Activated effector memory CD4-positive, alpha-beta T cell treated with anti-CD3 and anti-CD28 coated beads, Interleukin-2, amount 50 U/mL, for 16 hours (primary cell): ENCODE results near the gene UBE2O.

ENCODE experiments used
- DNase-seq: peaks from one replicate; pipeline ENCODE4 v3.0.0-alpha.2; 2020

Gene UBE2O

GRCh38 chr17:76410328-76410965 lies 42.5 kb downstream of the UBE2O start:
- no peak for DNase-seq

DNA sequence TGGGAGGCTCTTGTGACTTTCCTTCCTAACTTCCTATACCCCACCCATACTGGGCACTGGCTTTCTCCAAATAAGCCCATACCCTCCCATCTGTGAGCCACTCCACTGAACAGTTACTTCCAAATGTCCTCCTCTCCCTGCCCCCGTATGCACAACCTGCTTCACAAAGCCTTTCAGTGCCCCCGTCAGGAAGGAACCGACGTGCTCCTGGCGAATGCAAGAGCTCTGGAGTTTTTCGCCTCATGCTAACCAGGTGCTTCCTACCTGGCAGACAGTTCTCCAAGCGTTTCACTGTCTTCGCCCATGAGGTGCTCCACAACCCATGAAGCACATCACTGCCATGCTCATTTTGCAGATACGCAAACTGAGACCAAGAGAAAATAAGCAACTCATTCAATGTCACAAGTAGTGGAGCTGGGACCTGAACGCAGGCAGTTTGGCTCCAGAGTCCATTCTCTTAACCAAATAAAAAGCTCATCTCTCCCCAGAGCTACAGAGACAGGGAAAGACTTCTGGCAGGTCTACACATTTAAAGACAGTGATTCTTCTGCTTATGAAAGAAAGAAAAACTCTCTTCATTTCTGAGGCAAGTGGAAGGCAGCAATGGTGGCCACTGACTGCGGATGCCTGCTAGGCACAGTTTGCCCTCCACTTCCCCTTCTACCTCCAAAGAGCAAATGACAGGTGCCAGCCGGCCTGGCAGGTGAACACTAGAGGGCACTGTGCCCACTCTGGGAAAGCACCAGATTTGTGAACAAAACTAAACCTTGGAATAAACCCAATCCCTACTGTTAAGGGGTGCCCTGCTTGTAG lies 44.7 kb downstream of the UBE2O start:
- DNase-seq: peak; percentile 89

DNA sequence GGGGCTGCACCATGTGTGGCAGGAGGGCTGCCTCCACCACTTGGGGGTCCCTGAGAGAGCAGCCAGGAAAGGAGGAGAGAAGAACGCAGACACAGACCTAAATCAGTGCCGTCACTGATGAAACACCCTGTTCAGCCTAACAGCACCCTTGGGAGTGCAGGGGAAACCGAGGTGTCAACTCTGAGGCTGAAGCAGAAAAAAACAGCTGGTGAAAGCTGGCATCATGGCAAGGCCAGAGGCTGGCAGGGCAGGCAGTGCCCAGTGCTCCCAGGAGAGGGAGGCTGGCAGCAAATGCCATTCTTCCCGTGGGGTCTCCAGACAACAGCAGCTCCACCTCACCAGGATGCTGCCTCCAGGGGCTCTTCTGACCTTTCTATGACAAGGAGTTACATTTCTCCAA lies 45.4 kb downstream of the UBE2O start:
- no peak for DNase-seq

- DNase-seq: no peak
Measured at GRCh38 chr17:76405967-76406647, 46.8 kb downstream of the UBE2O start.

DNA sequence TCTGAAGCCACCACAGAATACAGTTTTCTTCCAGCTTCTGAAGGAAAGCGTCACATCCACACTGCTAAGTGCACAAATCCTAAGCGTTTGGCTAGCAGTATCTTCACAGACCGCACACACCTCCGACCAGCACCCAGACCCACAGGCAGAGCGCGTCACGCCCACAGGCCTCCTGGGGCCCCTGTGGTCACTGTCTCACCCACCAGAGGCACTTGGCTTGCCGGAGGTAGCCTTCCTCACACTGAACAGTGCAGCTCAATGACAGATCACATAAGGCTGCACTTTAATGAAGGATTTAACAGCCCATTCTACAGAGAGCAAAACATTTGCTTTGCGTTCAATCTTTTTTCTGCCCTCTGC lies 47.4 kb downstream of the UBE2O start:
- no peak for DNase-seq

- DNase-seq: no peak
Measured at GRCh38 chr17:76404976-76405563, 47.9 kb downstream of the UBE2O start.

DNA sequence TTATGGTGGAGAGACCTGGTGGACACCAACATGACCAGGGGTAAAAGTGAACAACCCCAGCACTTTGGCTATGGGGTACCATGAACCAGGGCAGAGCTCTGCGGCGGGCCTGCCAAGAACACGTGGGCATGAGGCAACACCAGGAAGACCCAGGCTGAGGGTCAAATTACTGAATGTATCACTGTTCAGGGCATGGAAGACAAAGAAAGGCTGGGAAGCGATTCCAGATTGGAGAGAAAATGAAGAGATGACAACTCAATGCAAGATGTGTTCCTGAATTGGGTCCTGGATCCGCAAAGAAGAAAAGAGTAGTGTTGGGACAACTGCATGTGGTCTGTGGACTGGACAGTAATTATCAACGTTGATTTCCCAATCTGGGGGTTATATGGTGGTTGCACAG lies 48.7 kb downstream of the UBE2O start:
- DNase-seq: no peak

DNA sequence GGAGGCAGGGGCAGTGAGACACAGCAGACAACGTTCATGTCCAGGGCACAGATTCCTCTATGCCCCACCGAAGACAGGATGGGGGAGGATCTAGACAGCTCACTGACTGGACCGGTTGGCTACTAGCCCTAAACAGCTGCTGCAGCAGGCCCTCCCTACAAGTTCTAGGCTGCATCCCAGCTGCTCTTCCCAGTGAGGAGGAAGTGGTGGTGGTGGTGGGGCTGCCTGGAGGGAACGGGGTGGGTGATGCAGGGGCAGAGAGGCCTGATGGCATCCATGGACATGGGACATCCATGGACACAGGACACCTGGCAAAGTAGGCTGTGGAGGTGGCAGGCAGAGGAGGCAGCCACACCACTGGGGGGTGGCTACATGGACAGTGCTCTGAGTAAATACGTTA lies 50.2 kb downstream of the UBE2O start:
- DNase-seq: no peak

DNA sequence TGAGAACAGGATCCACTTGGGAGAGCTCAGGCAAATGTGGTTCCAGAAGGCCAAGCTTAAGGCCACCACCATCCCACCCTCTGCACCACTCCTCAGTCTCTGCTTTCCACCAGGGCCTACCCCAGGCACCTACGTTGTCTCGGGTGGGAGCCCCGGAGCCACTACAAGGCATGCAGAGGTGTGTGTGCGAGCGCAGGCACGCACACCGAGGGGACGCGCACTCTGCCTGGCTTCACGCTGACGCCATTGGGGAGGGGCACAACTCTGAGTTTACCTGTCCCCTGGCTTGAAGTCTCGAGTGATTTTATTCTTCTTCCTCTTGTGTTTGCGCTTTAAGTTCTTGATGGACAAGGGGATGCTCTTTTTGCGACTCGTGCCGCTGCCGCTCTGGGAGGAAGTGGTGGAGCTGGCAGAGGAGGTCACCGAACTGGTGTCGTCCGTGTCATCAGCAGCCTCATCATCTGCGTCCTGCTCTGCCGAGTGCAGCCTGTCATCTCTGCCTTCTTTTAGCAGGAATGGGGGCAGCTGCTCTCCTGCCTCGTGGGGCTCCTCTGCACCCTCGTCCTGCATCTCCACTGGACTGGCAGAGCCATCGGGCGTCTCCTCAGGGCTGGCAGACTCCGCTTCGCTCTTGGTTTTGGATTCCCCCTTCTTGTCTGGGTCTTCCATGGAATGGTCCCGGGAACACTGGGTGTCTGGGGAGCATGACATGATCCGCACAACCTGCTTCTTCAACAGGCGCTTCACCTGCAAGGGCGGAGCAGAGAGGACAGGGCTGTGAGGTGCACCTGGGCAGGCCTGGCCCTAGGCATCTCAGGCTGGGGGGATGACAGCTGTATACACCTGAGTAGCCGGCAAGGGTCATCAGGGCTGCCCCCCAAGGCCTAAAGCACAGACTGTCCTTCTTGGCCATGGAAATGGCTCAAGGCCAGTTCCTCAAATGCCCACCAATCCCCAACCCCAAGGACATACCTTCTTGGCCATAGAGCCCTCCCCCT lies 53.5 kb downstream of the UBE2O start:
- no peak for DNase-seq

DNA sequence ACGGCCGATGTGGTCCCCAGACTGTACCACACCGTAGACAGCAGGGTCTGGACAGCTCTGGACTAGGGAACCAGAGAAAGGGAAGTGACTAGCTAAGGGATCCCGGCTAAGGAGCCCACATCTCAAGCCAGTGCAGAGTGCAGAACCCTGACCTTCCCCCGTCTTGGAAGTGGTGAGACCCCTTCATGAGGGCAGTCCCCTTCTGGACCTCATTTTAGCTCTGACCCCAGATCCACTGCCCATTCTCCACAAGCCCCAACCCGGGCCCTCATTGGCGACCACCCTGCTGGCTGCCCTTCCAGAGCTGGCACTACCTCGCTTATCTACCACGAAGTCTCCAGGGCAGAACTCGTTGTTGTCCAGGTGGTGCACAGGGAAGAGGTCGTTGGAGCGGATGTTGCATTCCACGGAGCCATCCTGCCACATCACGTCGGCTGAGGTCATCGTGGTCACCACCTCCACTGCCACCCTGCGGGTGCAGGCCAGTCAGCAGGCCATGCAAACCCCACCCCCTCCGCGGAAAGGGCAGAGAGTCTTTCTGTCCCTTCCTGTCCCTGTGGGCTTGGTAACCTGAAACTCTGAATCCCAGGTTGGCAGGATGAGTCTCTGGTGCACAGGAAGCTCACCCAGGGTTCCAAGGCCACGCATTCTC lies 54.3 kb downstream of the UBE2O start:
- no peak for DNase-seq

GRCh38 chr17:76397687-76398522 lies 55.0 kb downstream of the UBE2O start:
- peak; percentile 95 for DNase-seq

DNA sequence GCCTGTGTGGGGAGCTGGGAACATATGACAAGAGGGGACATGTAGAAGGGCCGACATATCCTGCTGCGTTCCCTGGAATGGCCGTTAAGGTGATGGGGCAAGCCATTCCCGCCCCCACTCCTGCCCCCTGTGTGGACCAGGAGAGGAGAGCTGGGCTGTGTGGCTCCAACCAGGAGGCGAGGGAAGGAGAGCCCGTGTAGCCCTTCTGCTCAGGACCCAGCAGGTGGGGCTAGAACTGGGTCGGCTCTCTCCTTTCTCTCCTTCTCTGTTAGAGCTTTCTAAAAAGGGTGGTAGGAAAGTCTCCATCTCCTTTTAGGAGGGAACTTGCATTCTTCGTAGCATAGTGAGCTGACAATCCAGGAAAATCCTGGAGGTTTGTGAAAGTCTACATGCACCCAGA lies 55.8 kb downstream of the UBE2O start:
- DNase-seq: no peak

- DNase-seq: no peak
Measured at GRCh38 chr17:76395980-76396379, 57.0 kb downstream of the UBE2O start.

DNA sequence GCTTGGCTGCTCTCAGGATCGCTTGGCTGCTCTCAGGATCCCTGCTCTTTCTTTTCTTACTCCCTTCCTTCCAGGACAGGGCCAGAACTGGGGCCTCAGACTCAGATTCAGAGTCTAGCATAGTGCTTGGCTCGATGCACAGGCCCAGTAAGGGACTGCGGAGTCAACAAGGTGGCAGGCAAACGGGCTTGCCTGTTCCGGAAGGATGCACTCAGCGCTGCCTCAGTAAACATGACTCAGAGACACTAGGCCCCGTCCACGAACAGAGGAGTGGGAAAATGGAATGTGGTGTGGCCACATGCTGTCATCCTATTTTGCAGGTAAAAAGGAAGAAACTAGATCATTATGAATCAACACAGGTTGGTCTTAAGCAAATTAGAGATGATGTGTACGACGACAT lies 58.8 kb downstream of the UBE2O start:
- DNase-seq: no peak

DNA sequence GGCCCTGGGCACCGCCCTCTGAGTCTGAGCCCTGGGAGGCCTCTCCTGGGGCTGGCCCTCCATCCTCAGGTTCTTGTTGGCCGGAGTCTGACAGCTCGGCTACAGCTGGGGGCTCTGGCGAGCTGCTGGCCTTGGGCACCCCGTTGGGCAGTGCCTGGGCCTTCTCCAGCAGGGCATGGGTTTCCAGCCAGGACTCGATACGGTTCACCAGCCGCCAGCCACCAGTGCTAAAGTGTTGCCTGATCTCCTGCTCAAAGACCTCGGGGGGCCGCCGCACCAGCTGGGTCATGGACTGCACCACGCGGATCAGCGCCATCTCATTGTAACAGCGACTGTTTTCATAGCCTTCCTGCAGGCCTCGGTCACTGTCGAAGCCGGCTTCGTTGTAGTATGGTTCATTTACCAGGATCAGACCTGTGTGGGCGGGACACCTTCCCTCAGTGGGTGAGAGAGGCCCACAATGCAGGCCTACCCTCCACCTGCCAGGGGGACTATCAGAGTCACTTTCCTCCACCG lies 61.7 kb downstream of the UBE2O start:
- DNase-seq: no peak

- no peak for DNase-seq
Measured at GRCh38 chr17:76390003-76390421, 62.9 kb downstream of the UBE2O start.

DNA sequence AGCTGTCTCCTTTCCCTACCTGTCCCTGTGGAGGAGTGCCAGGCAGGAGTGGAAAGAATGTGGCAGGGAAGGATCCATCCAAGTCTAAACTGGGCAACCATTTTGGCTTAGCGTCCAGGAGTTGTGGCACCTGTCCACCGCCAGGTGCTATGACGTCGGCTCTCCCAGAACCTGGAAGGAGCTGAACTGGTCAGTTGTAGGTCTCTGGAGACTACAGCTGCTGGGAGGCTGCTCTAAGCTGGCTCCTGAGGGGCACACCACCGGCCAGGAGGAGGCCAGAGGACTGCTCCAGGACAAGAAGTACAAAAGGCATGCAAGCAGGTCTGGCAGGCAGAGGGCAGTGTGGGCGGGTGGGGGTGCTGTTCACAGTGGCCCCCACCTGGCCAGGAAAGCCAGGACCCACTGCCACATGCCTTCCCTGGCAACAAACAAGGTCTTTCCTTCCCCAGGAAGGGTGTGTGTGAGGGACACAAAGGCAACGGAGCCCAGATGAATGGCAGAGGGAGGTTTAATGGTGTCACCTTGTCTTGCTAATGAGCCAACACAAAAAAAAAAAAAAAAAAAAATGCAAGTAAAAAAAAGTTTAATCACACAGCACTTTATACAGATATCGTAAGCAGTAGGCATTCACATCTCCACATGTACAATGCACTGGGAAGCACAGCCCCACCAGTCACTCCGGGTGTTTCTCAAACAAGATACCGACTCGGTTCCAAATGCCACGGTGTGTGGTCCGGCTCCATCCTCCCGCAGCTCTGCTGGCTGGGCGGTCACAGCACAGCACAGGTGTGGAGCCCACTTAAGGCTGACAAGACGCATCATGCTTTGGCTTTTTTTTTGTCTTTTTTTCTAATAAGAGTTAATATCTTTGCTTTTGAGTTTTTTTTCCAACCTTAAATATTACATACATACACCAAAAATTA lies 63.7 kb downstream of the UBE2O start:
- no peak for DNase-seq

- DNase-seq: no peak
Measured at GRCh38 chr17:76386966-76387765, 65.8 kb downstream of the UBE2O start.
